ENCODE data around the gene CFAP298. TPM values are rescaled to one million over a fixed set of nuclear protein-coding genes. Genes with fewer than 3 reads are reported as not detected.

Gene CFAP298
- total RNA-seq, 1 experiment from 2014 or later = 35.5 TPM

DNA sequence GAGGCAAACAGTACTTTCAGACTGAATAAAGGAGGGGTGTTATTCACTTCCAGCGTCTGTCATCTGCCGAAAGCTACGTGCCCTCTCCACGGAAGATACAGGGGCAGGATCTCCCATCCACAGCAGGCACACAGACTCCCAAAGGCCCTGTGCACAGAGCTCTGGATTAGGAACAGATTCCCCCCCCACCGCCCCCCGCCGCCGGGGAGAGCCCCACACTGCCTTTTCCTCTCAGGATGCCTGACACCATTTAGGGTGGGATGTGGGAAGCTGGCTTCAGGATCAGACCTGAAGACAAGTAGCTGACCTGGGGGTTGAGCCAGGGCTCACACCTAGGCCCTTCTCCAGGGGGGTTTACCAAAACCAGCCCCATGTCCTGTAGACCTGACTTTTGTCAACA lies 18.5 kb downstream of the CFAP298 start:
- no peak for TF ChIP-seq EZH2 (IDR thresholded peaks at IDR 0.05; ENCODE audit: low read depth)
- TF ChIP-seq, protein P1, sequence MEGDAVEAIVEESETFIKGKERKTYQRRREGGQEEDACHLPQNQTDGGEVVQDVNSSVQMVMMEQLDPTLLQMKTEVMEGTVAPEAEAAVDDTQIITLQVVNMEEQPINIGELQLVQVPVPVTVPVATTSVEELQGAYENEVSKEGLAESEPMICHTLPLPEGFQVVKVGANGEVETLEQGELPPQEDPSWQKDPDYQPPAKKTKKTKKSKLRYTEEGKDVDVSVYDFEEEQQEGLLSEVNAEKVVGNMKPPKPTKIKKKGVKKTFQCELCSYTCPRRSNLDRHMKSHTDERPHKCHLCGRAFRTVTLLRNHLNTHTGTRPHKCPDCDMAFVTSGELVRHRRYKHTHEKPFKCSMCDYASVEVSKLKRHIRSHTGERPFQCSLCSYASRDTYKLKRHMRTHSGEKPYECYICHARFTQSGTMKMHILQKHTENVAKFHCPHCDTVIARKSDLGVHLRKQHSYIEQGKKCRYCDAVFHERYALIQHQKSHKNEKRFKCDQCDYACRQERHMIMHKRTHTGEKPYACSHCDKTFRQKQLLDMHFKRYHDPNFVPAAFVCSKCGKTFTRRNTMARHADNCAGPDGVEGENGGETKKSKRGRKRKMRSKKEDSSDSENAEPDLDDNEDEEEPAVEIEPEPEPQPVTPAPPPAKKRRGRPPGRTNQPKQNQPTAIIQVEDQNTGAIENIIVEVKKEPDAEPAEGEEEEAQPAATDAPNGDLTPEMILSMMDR (conservative IDR thresholded peaks at IDR 0.05) = no peak
- Histone ChIP-seq H3K4me2 (no peak overlapping the region), H4K20me1 (ENCODE audit: insufficient read depth) (no peaks in the 10 kb centered on the region), H3K36me3 (ENCODE audit: low read depth) (no peaks in the 10 kb centered on the region), H3K9me2 (ENCODE audit: insufficient read depth) (no peaks in the 10 kb centered on the region), H2AFZ (no peak overlapping the region), H3K4me3 (no peak overlapping the region), H3K79me2 (ENCODE audit: low read depth) (no peaks in the 10 kb centered on the region), H3K27me3 (ENCODE audit: insufficient read depth, low read depth) (no peaks in the 10 kb centered on the region), H3F3A (ENCODE audit: insufficient read depth, low read depth) (no peaks in the 10 kb centered on the region), H3K27ac (no peak overlapping the region), H3K9me3 (ENCODE audit: insufficient read depth, low read depth) (no peaks in the 10 kb centered on the region), H3K4me1 (replicated peaks; ENCODE audit: insufficient read depth) (no peaks in the 10 kb centered on the region)
- BruUV-seq (replicated peaks) = no TSS peak
- ChIA-PET CTCF (no interaction called here), POLR2A (ENCODE audit: unreplicated experiment) (no interaction called here)
- intact Hi-C loops (cut with micrococcal nuclease; ENCODE audit: unreplicated experiment) = no loop called here
- DNase-seq = no peak

DNA sequence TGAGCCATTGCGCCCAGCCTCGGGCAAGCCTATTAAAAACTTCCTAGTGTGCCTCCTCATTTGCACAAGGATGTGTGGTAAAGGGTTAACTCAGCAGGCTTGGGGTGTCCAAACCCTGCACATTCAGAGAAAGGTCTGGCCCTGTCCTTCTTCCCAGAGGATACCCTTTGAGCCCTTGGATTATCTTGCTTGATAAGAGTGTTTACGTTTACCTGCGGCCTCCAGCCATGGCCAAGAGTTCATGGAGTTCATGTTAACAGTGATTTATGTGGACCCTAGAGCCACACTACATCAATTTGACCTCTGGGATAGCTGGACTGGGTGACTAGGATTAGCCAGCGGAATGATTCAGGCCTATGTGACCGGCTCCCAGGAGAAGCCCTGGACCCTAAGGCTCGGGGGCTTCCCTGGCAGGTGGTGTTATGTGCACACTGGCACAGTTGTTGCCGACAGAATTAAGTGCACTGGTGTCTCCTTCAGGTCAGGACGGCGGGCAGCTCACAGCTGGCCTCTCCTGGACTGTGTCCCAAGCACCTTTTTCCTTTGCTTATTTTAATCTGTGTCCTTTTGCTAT lies 19.2 kb downstream of the CFAP298 start:
- H3K79me2 ChIP-seq (ENCODE audit: low read depth) = no peaks in the 10 kb centered on the region
- intact Hi-C loops (cut with micrococcal nuclease; ENCODE audit: unreplicated experiment) = no loop called here
- H3K27me3 ChIP-seq (ENCODE audit: insufficient read depth, low read depth) = no peaks in the 10 kb centered on the region
- H3K36me3 ChIP-seq (ENCODE audit: low read depth) = no peaks in the 10 kb centered on the region
- BruUV-seq (replicated peaks) = no TSS peak
- no peak overlapping the region for H3K27ac ChIP-seq
- H3K4me2 ChIP-seq = no peak overlapping the region
- H4K20me1 ChIP-seq (ENCODE audit: insufficient read depth) = no peaks in the 10 kb centered on the region
- H3K4me3 ChIP-seq = no peak overlapping the region
- POLR2A ChIA-PET (ENCODE audit: unreplicated experiment) = no interaction called here
- CTCF ChIA-PET = no interaction called here
- H2AFZ ChIP-seq = no peak overlapping the region
- H3F3A ChIP-seq (ENCODE audit: insufficient read depth, low read depth) = no peaks in the 10 kb centered on the region
- no peak for TF ChIP-seq EZH2 (IDR thresholded peaks at IDR 0.05; ENCODE audit: low read depth)
- TF ChIP-seq, protein P1 (conservative IDR thresholded peaks at IDR 0.05) = no peak
- no peaks in the 10 kb centered on the region for H3K4me1 ChIP-seq (replicated peaks; ENCODE audit: insufficient read depth)
- DNase-seq = no peak
- no peaks in the 10 kb centered on the region for H3K9me2 ChIP-seq (ENCODE audit: insufficient read depth)
- no peaks in the 10 kb centered on the region for H3K9me3 ChIP-seq (ENCODE audit: insufficient read depth, low read depth)

DNA sequence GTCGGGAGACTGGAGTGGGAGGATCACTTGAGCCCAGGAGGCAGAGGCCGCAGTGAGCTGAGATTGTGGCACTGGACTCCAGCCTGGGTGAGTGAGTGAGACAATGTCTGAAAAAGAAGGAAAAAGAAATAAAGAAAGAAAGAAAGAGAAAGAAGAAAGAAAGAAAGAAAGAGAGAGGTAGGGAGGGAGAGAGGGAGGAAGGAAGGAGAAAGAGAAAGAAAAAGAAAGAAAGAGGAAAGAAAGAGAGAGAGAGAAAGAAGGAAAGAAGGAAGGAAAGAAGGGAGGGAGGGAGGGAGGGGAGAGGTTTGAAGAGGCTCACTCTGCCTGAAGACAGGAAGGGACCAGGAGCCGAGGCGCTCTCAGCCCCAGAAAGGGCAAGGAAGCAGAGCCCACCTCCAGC lies 22.0 kb downstream of the CFAP298 start:
- CTCF ChIA-PET = no interaction called here
- H3K27me3 ChIP-seq (ENCODE audit: insufficient read depth, low read depth) = no peaks in the 10 kb centered on the region

More for the DNA sequence above, 22.0 kb downstream of the CFAP298 start:
- Histone ChIP-seq H3K4me2 (no peak overlapping the region), H3K9me3 (ENCODE audit: insufficient read depth, low read depth) (no peaks in the 10 kb centered on the region), H3K27ac (no peak overlapping the region), H3K4me1 (replicated peaks; ENCODE audit: insufficient read depth) (no peaks in the 10 kb centered on the region), H2AFZ (no peak overlapping the region), H3K36me3 (ENCODE audit: low read depth) (no peaks in the 10 kb centered on the region), H3K9me2 (ENCODE audit: insufficient read depth) (no peaks in the 10 kb centered on the region), H4K20me1 (ENCODE audit: insufficient read depth) (no peaks in the 10 kb centered on the region), H3K79me2 (ENCODE audit: low read depth) (no peaks in the 10 kb centered on the region), H3F3A (ENCODE audit: insufficient read depth, low read depth) (no peaks in the 10 kb centered on the region), H3K4me3 (no peak overlapping the region)
- intact Hi-C loops (cut with micrococcal nuclease; ENCODE audit: unreplicated experiment) = no loop called here
- no TSS peak for BruUV-seq (replicated peaks)
- POLR2A ChIA-PET (ENCODE audit: unreplicated experiment) = no interaction called here
- DNase-seq = no peak
- TF ChIP-seq EZH2 (IDR thresholded peaks at IDR 0.05; ENCODE audit: low read depth) = no peak
- TF ChIP-seq, protein P1 (conservative IDR thresholded peaks at IDR 0.05) = no peak
